HG02970 (cell line): ENCODE results near the gene HJV.
A peak's percentile ranks its signal among the peaks of the same experiment; 100 is the strongest.

Experiments
- ATAC-seq: cut with Tn5 transposase; IDR thresholded peaks from one replicate; pipeline ENCODE4 v1.9.1; 2021; ENCODE audit warnings: mild to moderate bottlenecking, moderate library complexity, moderate number of reproducible peaks; ENCODE audit not compliant: unreplicated experiment, low FRiP score

Gene HJV

DNA sequence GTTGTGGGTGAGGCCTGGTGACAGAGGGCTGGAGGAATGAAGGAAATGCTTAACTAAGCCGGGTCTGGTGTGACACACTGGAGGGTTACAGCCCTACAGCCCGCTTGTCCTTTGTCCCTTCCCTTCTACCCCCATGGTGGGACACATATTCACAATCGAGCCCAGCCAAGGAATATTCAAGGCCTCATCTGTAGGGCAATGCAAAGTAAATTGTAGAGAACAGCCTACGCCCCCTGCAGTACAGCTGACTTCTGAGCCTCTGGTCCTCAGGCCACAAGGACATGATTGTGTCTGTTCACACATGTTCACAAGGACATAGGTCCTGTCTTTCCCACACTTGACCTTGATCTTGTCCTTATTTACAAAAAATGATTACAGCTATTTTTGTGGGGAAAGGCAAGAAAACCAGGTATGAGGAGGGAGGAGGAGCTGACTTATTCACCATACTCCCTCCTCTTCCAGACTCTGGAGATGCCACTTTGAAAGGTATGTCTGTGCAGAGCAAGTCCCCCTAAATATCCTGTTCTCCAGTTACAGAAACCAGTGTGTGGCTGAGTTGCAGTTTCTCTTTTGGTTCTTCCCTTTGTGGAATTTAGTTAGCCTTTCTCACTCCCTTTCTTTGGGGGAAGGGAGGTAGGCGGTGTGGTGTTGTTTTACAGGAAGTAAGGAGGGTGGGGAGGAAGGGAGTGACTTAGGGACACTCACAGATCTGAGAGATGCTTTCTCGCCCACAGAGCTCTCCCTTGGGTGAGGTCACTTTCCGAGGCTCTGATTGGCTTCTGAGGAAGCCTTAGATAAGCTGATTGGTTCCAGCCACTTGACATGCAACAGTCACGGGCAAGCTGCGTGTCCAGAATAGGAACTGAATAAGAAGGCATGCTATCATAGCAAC is 42.4 kb downstream of the HJV start:
- peak; percentile 70 for ATAC-seq

DNA sequence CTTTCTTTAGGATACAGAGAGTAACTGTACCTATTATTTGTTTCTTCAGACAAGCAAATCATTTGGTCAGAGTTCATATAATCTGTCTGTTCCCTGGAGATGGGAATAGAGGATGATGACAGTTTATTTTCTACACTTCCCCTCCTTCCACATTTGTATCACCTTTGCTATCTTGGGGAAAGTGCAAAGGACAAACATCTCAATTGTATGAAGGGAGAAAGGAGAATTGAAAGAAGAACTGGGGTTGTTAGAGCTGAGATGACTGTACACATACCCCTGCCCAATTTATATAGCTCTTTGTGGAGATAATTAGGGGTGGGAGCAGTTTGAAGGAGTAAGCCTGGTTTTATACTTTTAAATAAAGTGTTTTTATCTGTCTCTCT is 43.1 kb downstream of the HJV start:
- no peak for ATAC-seq

DNA sequence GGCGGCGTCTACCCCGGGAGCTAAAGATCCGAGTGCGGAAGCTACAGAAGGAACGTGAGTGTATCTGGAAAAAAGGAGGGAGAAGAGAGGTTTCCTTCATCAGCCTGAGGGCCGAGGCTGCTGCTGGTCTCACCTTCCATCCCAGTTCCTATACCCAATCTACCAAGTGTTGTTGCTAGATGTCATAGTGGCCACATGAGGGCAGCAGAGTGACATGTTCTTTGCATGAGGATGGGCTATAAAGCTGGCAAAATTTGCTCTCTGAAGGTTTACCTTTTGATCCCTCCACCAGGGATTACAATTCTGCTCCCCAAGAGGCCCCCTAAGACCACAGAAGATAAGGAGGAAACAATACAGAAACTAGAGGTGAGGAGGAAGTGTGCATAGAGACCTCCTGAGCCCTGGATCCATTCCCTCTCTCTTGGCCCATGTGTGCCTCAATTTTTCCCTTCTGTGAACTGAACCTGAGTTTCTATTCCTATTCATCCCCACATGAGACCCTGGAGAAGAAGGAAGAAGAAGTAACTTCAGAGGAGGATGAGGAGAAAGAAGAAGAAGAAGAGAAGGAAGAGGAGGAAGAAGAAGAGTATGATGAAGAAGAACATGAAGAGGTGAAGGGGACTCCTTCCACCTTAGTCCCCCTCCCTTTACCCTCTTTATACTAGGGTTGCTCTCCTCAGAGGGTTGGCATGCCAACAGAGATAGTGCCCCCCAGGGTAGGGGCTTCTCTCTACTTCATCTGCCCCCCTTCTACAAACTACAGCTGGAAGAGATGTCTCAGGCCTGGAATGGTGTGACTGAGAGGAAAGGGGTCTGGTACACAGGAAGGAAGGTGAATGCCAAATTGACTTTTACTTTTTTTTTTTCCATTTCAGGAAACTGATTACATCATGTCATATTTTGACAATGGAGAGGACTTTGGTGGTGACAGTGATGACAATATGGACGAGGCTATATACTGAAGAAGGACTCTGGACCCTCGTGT is 43.8 kb downstream of the HJV start:
- ATAC-seq = no peak

DNA sequence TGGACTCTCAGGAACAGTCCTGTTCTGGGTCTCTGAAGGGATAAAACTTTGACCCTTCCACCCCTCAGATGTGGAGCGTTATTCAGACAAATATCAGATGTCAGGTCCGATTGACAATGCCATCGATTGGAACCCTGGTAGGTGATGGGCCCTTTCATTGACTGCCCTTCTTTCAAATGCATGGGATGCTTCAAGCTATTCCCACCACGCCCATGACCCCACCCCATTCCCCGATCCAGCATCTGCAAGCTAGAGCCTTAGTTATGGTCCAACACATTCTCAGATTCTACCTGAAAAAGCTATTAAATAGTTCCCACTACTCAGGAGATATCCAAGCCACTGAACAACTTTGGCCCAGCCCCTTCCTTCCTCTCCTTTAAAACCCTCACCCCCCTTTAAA is 44.5 kb downstream of the HJV start:
- no peak for ATAC-seq

DNA sequence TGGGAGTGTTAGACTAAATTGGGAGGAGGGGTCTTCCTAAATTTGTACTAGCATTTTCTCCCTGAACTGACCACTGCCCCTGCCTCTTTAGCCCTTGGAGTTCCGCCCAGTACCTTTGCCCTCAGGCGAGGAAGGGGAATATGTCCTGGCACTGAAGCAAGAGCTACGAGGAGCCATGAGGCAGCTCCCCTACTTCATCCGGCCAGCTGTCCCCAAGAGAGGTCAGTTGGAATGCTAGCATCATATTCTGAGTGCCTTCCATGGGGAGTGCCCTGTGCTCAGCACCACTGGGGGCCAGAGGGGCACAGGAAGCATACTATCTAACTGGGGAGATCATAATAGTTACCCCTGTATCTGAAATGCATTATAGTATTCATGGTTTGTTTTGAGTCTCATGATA is 46.3 kb downstream of the HJV start:
- no peak for ATAC-seq

DNA sequence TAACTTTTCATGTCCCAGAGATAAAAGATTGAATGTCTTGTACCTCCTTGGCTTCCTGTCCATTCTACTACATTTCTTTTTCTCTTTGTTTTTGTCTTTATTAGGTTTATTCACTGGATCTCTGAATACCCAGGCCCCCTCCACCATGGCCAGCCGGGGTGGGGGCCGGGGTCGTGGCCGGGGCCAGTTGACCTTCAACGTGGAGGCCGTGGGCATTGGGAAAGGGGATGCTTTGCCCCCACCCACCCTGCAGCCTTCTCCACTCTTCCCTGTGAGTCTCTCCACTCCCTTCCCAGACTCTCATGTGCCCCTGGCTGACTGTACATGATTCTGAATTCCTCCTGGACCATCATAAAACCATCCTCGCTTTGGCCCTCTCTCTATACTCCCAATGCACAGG is 46.8 kb downstream of the HJV start:
- ATAC-seq = no peak

DNA sequence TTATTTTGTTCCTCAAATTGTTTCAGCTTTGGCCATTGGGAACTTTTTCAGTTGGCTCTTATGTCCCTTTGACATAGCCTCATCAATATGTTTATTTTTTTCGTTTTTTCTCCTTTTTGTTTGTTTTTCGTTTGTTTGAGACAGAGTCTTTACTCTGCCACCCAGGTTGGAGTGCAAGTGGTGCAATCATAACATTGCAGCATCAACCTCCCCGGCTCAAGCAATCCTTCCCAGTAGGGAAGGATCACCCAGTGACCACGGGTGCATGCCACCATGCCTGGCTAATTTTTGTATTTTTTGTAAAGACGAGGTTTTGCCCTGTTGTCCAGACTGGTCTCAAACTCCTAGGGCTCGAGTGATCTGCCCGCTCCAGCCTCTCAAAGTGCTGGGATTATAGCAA is 49.0 kb downstream of the HJV start:
- ATAC-seq = no peak
